NCI-H128 (cell line): ENCODE data around the gene PIK3CA.
"Not testable (repeated sequence)": the region's sequence is repeated elsewhere in the genome, so short reads cannot be mapped to it uniquely, and the experiment has no call there.

Experiments
- DNase-seq: peaks from one replicate; lab custom pipeline; 2025; ENCODE audit not compliant: unreplicated experiment; lab: John Stamatoyannopoulos, UW

Gene PIK3CA

GRCh38 chr3:179196098-179196497 is 47.9 kb downstream of the PIK3CA start:
- DNase-seq = no peak

DNA sequence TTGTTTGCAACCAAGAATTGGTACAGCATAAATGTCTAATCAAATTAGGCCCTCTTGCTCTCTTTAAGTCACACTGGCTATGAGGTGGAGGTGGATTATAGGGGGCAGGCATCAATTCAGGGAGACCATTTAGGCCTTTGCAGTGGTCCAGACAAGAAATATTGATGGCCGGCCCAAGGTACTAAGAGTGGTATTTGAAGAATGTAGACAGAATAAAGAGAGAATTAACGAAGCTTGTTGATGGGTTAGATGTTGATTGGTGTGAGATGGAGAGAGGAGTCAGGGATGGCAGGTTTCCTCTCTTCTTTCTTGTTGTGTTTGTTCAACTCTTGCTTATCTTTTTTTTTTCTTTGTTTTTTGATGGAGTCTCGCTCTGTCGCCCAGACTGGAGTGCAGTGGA is 48.5 kb downstream of the PIK3CA start:
- no peak for DNase-seq

GRCh38 chr3:179200790-179201189 is 52.6 kb downstream of the PIK3CA start:
- DNase-seq = no peak

DNA sequence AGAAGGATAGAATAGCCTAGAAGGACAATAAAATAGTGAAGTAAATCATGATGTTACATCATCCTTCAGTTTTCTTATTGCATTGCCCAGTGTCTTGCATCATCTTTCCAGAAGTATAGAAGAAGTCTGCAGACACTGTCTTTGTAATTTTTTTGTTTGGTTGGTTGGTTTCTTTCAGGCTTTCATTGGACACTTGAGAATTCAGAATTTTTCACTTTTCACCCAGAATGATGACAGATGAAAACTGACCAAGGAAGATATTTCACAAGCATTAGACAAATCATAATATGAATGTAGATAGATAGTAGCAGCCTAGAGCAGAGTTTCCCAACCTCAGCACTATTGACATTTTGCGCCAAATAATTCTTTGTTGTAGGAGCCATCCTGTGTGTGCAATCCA is 67.4 kb downstream of the PIK3CA start:
- not testable (repeated sequence) for DNase-seq

- DNase-seq = not testable (repeated sequence)
Measured at GRCh38 chr3:179218213-179218612, 70.1 kb downstream of the PIK3CA start.

DNA sequence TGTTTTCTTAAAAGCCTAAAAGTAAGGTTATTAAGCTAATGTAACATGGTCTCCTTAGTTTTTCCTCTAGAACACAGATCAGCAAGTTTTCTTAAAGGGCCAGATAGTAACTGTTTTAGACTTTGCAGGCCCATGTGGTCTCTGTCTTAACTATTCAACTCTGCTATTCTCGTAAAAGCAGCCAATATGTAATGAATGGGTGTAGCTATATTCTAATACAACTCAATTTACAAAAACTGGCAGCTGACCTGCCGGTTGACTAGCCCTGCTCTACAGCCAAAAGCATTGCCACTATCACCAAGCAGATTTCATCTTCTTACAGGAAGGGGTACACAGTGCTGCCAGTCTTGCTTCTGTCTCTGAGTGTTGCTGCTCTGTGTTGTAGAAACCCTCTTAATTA is 75.4 kb downstream of the PIK3CA start:
- no peak for DNase-seq

GRCh38 chr3:179224584-179224983 is 76.4 kb downstream of the PIK3CA start:
- DNase-seq = no peak

DNA sequence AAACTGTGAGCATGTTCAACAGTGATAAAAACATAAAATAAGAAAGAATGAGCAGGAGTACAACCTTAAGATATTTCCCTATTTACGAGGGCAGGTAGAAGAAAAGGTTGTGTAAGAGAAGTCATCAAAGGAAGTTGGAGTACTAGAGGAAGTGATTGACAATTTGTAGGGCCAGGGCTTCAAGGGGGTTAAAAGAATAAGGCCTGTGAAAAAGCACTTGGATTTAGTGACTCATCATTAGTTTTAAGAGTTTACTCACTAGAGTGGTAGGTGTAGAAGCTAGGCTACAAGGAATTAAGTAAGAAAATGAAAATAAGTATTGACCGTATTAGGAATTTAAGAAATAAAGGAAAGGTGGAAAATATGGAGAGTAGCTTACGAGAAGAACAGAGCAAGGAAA is 79.2 kb downstream of the PIK3CA start:
- DNase-seq = no peak

DNA sequence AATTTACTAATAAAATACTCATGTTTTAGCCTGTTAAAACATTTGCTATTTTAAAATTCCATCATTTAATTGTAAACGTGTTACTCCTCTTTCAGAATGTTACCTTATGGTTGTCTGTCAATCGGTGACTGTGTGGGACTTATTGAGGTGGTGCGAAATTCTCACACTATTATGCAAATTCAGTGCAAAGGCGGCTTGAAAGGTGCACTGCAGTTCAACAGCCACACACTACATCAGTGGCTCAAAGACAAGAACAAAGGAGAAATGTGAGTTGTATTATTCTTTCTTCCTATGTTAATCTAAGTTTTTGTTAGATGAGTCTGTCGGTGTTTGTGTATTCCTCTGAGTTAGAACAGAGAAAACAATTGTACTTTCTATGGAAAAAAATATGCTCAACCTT is 81.0 kb downstream of the PIK3CA start:
- DNase-seq = no peak

GRCh38 chr3:179233043-179233442 is 84.9 kb downstream of the PIK3CA start:
- no peak for DNase-seq

DNA sequence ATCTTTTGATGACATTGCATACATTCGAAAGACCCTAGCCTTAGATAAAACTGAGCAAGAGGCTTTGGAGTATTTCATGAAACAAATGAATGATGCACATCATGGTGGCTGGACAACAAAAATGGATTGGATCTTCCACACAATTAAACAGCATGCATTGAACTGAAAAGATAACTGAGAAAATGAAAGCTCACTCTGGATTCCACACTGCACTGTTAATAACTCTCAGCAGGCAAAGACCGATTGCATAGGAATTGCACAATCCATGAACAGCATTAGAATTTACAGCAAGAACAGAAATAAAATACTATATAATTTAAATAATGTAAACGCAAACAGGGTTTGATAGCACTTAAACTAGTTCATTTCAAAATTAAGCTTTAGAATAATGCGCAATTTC is 86.0 kb downstream of the PIK3CA start:
- DNase-seq = no peak

GRCh38 chr3:179236669-179237301 is 88.6 kb downstream of the PIK3CA start:
- no peak for DNase-seq

- DNase-seq = not testable (repeated sequence)
Measured at GRCh38 chr3:179240299-179240698, 92.1 kb downstream of the PIK3CA start.

DNA sequence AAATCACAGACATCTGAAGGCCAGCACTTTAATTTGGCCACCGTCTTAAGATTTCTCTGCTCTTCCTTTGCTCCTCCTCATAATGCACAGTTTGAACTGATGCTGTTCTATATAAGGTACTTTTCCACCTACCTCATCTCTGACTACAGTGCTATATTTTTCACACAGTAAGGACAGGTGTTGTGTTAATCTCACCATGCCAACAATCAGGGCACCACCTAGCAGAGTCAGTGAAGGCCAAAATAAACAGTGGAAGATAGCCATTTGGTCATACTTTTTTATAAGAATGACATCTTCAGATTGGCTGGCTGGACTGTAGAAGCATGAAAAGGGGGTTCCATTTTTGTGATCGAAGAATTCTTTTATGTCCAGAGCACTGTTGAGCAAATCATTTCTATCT is 94.7 kb downstream of the PIK3CA start:
- not testable (repeated sequence) for DNase-seq

GRCh38 chr3:179244878-179245277 is 96.7 kb downstream of the PIK3CA start:
- DNase-seq = no peak

- DNase-seq = no peak
Measured at GRCh38 chr3:179247289-179248015, 99.3 kb downstream of the PIK3CA start.

- no peak for DNase-seq
Measured at GRCh38 chr3:179250803-179251476, 102.8 kb downstream of the PIK3CA start, which contains the start of gene KCNMB3. KCNMB3 (minus strand) TSS chr3:179251114; CDS start chr3:179250990, 124 bp downstream.

- no peak for DNase-seq
Measured at GRCh38 chr3:179256813-179257212, 108.7 kb downstream of the PIK3CA start.

GRCh38 chr3:179257742-179258141 is 109.6 kb downstream of the PIK3CA start:
- DNase-seq = not testable (repeated sequence)

- DNase-seq = no peak
Measured at GRCh38 chr3:179258820-179259219, 110.7 kb downstream of the PIK3CA start.

DNA sequence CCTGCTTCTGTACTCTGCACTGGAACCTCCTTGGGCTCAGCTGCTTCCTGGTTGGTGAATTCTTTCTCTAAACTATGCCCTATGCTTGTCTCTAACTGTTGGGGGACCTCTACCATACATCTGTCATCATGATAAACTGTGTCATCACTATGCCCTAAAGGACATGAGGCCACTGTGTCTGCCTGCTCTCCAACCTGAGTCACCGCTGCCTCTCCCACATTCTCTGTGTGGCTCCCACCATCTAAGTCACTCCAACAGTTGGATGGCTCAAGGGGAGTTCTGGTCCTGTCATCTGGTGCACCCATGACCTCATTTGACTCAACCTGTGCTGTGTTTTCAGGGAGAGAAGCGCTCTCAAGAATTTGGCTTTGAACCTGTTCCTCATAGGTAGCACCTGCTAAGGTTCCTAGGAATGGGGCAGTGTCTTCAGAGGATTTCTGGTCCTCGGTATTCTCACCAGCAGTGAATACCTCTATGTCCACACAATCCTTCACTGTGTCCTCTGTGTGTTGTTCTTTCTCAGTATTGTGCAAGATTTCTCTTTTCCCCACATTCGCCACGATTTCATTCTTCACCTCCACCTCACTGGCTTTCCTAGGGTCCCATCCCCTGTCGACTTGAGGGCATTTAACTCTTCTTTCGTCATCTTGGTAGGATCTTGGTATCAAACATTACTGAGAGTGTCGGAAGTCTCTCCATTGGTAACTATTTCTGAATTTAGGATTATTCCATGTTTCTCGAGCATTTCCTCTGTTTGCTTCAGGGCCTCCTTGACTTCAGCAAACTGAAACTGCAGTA is 112.0 kb downstream of the PIK3CA start:
- DNase-seq = not testable (repeated sequence)
